Fibroblast of lung (primary cell): ENCODE data around the gene ERI2.
A peak's percentile ranks its signal among the peaks of the same experiment; 100 is the strongest.

Source experiments
- EZH2 ChIP-seq: IDR thresholded peaks from 2 replicates; pipeline ENCODE4 v1.5.1; 2012; ENCODE audit warnings: low read length, control low read depth, mild to moderate bottlenecking; ENCODE audit errors: missing control alignments
- TF ChIP-seq, protein P1 (sequence below), 2 donors: IDR thresholded peaks in 1 of 2; conservative IDR thresholded peaks in 1 of 2; 1 replicate in 1 of 2; 2 replicates in 1 of 2; pipeline ENCODE4 v1.5.1; 2011 to 2012; ENCODE audit warnings: low read length in 2 of 2, control low read depth in 1 of 2, inconsistent platforms in 1 of 2, low read depth in 1 of 2, mild to moderate bottlenecking in 1 of 2

DNA sequence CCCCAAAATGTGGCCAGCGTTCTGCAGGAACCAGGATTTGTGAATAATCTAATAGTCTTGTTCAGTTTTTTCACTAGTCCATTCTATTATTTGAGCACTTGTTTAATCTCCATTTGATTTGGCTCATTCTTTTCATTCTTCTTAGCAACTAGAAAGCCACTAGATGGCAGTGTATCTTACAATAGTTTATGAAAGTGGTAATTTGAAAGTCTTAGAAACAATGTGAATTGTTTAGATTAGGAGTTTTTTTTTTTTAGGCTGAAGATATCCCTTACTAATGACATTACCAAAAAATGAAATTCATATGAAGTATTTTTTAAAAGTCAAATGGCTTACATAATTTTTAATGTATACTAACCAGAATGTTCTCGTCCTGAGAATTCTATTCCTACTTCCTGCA lies 6.7 kb downstream of the ERI2 start:
- TF ChIP-seq, protein P1, sequence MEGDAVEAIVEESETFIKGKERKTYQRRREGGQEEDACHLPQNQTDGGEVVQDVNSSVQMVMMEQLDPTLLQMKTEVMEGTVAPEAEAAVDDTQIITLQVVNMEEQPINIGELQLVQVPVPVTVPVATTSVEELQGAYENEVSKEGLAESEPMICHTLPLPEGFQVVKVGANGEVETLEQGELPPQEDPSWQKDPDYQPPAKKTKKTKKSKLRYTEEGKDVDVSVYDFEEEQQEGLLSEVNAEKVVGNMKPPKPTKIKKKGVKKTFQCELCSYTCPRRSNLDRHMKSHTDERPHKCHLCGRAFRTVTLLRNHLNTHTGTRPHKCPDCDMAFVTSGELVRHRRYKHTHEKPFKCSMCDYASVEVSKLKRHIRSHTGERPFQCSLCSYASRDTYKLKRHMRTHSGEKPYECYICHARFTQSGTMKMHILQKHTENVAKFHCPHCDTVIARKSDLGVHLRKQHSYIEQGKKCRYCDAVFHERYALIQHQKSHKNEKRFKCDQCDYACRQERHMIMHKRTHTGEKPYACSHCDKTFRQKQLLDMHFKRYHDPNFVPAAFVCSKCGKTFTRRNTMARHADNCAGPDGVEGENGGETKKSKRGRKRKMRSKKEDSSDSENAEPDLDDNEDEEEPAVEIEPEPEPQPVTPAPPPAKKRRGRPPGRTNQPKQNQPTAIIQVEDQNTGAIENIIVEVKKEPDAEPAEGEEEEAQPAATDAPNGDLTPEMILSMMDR (conservative IDR thresholded peaks at IDR 0.05 in 1 of 2, IDR thresholded peaks at IDR 0.05 in 1 of 2; ENCODE audit: low read depth in 1 of 2, low read length in 2 of 2): peak; percentile 21 to 53
- no peak for TF ChIP-seq EZH2
